HG02840 (cell line): Measurements from ENCODE around the gene MVB12A.

ENCODE experiments used
- ATAC-seq: cut with Tn5 transposase; IDR thresholded peaks from one replicate; pipeline ENCODE4 v1.9.1; 2021; ENCODE audit warnings: mild to moderate bottlenecking, moderate library complexity, moderate number of reproducible peaks; ENCODE audit not compliant: unreplicated experiment, low FRiP score

MVB12A gene

DNA sequence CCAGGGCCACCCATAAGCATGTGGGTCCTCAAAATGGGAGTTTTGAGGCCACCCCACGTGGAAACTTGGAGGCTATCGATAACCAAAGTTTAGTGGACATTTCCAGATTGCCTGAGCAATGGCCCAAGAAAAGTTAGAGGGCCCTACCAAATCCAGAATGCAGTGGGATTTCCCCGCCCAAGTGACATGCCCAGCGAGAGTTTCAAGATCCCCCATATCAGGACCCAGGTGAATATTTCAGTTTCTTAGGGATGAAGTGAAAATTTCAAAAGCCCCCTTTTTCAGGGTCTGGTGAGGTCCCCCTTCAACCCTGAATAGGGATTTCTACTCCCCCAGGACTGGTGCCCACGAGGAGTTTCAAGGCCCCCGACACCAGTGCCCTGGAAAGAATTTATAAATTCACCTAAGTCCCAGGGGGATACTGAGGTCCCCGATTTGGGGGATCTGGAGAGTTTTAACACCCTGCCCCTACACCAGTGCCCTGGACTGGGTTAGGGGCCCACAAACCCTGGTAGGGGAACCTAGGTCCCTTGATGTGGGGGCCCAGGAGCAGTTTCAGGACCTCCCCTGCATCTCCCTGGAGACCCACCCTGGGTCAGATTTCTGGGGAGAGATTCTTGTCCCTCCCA lies 15.1 kb upstream of the MVB12A start:
- ATAC-seq: no peak

DNA sequence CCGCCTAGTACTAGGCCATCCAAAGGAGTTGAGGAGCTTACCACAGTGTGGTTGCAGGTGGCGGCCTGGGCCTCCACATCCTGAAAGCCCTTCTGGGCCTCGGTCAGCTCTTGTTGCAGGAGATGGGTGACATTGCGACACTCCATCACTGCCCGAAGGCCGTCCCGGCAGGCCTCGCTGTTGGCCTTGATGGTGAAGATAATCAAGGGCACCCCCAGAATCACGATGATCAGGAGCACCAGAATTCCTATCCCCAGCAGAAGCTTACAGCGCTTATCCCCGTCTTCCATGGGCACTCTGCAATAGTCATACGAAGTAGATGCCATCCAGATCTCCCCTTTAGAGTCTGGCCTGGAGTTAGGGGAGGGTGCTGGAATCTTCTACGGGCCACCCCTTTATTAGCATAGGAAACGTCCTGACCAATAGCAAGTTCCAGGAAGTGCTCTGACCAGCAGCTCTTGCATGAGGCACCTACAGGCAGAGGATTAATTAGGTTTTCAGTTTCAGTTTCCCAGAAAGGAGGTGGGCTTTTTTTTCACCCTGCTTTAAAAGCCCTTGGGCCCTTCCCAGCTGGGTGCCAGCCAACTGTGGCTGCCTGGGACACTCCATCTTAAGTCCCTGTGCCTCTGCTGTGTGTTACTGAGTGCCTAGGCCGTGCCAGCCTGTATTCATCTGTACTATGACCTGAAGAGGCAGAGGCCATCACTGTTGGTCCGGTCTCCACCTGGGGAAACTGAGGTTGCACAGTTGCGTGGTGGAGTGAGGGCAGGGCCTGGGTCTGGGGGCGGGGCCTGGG lies 14.4 kb upstream of the MVB12A start, which contains the start of gene BST2:
TSS of gene BST2 (minus strand) at position 381 of the 796 bp plus-strand sequence. CDS start at position 326, 55 bp downstream.
- peak; percentile 75 for ATAC-seq

DNA sequence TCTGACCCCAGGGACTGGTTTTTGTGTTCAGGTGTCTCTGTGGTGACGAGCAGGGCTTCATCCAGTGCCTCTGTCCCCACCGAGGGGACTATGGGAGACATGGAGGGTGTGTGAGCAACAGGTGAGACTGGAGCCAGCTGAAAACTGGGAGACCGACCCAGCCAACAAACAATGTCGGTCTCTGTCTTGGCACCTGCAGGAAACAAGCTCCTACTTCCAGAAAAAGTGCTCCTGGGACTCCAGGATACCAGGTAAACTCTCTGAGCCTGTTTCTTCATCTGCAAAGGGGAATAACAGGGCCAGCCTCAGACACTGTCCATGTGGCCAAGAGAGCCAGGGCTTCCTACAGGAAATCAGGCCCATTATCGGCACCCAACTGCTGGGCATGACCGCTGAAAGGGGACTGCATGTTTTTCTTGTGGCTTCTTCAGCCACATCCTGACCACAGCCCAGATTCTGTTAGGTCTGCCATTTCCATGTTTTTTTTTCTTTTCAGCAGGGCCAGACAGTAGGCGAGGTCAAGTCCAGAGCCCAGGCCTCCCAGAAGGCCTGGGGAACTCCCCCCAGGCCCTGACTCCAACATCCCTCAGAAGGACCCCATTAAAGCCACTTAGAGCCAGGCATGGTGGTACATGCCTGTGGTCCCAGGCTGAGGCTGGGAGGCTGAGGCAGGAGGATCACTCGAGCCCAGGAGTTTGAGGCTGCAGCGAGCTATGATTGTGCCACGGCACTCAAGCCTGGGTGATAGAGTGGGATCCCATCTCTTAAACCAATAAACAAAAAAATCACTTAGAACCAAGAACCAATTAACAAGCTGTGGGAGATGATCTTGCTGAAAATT lies 13.6 kb upstream of the MVB12A start:
- peak; percentile 17 for ATAC-seq

DNA sequence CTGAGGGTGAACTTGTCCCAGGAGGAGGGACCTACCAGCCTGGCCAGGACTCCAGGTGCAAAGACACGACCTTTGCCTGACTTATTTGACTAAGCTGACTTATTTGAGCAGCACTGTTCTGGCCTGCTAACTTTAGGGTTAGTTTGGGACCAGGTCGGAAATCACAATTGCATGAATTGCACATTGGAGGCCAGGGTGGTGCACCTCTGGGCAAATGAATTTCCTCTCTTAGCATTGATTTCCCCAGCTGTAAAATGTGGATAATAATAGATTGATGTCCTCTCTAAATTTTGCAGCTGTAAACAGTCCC lies 13.0 kb upstream of the MVB12A start:
- no peak for ATAC-seq

DNA sequence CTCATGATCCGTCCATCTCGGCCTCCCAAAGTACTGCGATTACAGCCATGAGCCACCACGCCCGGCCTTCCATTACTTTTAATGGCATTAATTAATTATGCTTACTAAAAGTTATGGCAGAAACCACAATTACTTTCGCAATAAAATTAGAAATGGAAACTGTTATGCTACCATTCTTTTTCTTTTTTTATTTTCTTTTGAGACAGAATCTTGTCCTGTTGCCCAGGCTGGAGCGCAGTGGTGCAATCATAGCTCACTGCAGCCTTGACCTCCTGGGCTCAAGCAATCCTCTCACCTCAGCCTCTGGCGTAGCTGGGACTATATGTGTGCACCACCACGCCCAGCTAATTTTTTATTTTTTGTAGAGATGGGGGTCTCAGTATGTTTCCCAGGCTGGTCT lies 9.9 kb upstream of the MVB12A start:
- no peak for ATAC-seq

DNA sequence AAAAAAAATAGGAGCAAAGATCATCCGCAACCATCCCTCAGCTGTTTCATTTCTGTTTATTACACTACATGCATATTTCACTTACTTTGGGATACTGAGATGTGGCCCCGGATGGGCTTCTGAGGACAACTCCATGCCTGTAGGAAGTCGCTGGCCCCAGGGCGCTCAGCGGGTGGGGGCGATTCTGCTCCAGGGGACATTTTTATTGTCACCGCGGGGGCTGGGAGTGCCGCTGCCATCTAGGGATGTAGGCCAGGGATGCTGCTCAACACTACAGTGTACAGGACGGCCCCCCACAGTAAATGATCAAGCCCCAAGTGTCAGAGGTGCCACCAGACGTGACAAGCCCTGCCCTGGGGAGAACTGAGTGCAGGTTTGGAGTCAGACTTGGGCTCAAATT lies 8.0 kb upstream of the MVB12A start:
- no peak for ATAC-seq

DNA sequence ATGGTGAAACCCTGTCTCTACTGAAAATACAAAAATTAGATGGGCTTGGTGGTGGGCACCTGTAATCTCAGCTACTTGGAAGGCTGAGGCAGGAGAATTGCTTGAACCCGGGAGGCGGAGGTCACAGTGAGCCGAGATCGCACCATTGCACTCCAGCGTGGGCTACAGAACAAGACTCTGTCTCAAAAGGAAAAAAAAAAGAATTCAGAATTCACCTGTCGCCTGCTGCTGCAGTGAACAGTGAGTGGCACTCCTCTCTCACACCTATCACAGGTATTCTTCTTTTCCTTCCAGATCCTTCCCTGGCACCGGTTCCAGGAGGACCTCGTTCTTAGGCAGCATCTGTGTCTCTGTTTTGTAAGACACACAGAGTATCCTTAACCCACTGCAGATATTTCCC lies 5.8 kb upstream of the MVB12A start:
- ATAC-seq: no peak

DNA sequence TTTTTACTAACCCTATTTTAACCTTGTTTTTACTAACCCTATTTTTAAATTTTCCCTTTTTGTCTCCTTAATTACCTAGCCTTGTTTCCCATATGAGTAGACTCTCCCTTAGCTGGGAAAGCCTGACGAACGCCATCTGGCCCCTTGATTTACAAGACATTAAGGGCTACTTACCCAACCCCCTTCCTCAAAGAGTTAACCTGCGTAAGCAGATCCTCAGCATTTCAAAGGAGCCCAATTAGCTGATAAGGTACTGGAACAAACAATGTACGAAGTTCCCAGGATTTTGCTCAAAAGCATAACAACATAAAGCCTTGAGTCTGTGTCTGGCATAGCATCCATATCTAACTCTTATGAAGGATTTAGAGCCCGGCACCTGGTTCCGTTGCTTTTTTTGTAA lies 4.7 kb upstream of the MVB12A start:
- no peak for ATAC-seq

DNA sequence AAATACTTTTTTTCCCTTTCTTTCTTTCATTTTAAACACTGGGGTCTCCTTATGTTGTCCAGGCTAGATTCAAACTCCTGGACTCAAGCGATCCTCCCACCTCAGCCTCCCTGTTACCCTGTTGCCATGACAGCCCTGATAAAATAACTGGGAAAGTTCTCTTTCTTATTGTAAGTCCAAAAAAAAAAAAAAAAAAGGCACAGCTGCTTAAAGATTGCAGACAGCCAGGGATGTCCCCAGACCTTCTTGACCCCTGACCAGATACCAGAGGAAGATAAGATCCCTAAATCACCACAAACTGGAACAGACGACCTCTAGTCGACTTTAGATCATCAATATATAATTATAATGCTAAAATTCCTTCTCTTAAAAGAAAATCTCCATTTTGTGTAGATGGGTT lies 1.1 kb upstream of the MVB12A start:
- no peak for ATAC-seq

DNA sequence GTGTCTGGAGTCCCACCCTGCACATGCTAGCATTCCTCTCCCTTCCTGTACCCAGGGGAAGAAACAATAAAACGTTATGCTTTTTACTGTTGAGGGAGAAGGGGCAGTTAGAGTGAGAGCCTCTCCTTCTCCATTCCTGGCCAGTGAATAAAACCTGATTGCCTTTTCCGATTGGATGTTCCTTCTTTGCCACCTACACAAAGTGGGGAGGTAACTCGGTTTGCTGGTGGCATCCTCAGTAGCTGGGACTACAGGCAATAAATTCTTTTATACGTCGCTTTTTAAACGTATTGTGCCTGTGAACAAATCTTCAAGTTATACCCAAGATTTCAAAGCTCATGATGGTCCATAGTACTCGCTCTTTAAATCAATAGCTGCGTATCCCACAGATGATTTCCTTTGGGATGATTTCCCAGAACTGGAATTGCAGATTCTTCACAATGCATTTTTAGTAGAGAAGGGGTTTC lies 660 bp upstream of the MVB12A start:
- ATAC-seq: no peak

DNA sequence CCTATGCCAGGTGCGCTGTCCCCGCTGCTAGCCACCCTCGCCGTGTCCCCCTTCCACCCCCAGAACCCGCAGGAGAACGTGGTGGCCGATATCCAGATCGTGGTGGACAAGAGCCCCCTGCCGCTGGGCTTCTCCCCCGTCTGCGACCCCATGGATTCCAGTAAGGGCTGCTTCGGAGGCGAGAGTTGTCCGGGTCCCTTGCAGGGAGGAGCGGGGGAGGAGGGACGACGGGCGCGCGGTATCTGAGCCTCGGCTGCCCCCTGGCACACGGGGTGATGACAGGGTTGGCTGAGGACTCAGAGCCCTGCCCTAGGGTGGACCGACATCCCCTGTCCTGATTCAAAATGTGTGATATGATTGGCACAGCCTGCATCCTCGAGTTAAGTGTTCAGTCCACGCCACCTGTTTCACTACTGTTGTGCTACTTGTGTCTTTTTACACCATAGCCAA lies 653 bp downstream of the MVB12A start:
- ATAC-seq: peak; percentile 19

DNA sequence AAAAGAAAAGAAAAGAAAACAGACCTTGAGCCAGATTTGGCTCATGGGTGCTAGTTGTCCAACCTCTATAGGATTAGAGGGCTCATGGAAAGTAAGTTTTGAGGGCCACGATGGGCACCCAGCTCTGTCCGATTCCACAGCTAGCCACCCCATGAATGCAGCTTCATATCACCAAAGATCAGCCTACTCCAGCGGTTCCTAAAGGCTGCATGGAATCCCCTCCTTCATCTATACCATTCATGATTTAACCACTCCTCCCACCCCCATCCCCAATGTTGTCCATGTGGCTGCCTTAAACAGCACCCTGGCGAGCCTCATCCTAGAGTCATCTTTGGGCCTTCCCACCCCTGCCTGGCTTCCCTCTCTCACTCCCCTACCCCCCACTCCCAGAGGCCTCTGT lies 2.1 kb downstream of the MVB12A start:
- no peak for ATAC-seq

DNA sequence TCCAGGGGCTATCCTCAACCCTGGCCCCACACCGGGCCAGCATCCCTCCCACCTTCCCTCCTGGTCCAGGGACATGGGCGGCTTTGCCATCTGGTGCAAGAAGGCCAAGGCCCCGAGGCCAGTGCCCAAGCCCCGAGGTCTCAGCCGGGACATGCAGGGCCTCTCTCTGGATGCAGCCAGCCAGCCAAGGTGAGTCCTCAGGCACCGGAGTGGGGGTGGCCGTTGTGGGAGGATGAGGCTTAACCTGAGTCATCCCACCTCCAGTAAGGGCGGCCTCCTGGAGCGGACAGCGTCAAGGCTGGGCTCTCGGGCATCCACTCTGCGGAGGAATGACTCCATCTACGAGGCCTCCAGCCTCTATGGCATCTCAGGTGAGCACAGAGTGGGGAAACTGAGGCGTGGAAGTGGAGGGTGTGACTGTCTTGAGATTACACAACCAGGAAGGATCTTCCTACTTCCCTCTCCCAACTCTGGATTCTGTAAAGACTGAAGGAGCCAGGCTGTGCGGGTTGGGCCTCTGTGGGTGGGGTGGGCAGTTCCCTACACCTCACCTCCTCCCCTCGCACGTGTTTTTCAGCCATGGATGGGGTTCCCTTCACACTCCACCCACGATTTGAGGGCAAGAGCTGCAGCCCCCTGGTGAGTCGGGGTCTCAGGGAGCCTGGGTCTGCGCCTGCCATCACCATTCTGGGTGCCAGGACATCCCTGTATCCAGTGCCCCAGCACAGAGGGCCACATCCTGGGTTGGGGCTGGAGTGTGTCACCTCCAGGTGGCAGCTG lies 3.8 kb downstream of the MVB12A start:
- no peak for ATAC-seq

DNA sequence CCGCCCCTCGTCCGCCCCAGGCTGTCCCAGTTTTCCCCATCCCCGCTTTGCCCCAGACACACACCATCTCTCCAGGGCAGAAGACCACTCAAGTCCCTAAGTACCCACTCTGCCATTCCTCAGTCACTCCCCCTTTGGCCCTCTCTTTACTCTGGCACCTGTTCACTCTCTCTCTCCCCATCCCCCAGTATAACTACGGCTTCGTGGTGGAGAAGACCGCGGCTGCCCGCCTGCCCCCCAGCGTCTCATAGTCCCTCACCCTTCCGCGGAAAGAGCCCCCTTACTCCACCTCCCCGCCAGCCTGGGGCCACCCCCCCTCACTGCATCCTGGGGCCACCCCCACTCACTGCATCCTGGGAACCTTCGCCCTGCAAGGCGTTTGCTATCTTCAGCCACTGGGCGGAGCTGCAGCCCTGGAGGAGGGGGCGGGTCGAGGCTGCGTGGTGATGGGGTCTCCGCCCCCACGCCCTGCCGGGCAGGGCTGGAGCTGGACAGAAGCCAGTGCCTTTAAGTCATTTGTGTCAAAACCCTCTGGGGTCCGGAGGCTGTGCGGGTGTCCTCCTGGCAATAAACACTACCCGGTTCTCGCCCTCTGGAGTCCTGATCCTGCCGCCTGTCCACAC lies 5.0 kb downstream of the MVB12A start:
- no peak for ATAC-seq

DNA sequence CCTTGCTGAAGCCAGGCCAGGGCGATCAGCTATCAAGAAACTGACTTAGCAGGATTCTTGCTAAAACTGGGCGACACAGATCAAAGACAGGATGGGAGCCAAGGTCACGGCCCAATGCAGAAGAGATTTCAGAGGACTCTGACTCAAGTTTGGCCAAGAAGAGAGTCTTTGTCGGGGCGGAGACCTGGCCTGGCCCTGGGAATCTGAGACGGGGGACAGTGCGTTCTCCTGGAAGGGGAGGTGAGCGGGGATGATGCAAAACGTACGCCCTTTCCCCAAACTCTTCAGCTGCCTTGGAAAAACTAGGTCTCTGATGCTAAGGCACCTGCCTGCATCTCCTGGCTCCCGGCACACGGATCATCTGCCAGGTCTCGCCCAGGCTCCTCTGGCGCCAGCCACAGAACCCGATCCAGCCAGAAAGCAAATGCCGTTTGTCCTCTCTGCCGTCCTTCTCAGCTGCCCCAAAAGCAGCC lies 9.8 kb downstream of the MVB12A start:
- no peak for ATAC-seq

DNA sequence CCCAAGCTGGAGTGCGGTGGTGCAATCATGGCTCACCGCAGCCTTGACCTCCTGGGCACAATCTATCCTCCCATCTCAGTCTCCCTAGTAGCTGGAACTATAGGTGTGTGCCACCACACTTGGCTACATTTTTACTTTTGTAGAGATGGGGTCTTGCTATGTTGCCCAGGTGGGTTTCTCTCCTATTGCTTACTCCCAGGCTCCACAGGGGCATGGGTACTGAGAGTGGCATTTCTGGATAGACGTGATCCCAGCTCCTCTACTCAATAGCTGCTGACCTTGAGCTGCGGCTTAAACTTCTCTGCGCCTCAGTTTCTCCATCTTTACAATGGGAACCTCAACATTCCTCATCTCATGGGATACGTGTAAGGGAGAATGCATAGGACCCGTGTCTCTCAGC lies 11.6 kb downstream of the MVB12A start:
- ATAC-seq: no peak

DNA sequence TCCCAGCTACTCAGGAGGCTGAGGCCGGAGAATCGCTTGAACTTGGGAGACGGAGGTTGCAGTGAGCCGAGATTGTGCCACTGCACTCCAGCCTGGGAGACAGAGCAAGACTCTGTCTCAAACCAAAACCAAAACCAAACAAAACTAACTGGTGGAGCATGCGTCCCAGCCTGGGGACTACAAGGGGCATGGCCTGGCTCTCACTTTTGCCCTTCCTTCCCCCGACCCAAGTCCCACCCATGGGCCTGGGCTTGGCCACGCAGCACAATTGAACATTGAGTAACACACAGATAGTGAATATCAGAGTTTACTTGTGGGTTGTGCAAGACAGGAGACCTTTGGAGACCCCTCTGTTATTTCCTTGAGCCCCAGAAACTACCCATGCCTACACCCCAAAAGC lies 15.4 kb downstream of the MVB12A start:
- ATAC-seq: no peak

DNA sequence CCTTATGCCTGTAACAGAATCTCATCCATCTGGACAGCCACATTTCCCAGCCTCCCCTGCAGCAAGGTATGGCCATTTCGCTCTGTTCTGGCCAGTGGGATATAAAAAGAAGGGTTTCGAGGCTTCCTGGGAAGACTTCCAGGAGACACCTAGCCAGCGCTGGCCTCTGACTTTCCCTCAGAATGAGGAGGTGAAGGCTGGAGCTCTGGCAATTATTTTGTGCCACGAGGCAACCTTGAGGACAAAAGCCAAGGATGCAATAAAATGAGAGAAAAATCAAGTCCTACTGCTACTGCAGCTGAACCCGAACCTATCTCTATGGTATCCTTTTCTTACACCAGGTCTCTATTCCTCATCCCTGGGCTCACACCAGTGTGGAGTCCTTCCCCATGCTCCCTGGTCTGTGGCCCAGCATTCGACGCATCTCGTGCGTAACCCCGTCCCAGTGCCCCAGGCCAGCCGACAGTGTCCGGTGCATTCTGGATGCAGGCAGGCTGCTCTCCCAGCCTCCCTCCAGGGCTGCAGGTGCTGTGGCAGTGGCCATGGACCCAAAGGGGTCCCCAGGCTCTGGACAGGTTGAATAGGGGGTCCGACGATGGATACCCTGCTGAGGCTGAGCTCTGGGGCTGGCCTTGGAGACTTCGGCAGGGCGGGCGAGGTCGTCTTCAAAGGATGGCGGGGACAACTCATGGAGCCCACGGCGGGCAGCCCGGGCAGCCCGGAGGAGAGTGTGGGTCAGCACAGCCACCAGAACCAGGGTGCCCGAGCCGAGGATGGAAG lies 16.4 kb downstream of the MVB12A start:
- no peak for ATAC-seq

DNA sequence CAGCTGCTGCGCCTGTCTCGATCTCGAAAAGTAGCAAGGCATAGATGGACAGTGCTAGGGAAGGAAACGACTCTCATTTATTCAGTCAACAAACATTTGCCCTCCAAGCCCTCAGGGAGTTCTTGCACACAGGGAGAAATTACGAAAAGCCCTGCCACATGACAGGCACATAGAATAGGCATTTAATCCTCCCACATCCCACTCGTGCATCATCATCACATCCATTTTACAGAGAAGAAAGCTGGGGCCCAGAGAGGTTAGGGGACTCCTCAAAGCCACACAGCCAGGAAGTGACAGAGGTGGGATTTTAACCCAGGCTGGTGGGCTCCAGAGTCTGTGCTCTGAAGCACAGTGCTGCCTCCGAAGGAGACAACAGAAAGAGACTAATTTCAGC lies 17.0 kb downstream of the MVB12A start:
- no peak for ATAC-seq
